Stimulated activated CD4-positive, alpha-beta T cell treated with anti-CD3 and anti-CD28 coated beads, Interleukin-15, amount 100 ng/mL, for 1 hour (primary cell): Measurements from ENCODE around the gene ACOX3.
"Not testable (repeated sequence)": the region's sequence is repeated elsewhere in the genome, so short reads cannot be mapped to it uniquely, and the experiment has no call there.

Experiments used
- DNase-seq, 2 donors: peaks; one replicate each; pipeline ENCODE4 v3.0.0-alpha.2; 2020; ENCODE audit warnings: low read depth in 1 of 2, low spot score in 1 of 2

ACOX3 gene

DNA sequence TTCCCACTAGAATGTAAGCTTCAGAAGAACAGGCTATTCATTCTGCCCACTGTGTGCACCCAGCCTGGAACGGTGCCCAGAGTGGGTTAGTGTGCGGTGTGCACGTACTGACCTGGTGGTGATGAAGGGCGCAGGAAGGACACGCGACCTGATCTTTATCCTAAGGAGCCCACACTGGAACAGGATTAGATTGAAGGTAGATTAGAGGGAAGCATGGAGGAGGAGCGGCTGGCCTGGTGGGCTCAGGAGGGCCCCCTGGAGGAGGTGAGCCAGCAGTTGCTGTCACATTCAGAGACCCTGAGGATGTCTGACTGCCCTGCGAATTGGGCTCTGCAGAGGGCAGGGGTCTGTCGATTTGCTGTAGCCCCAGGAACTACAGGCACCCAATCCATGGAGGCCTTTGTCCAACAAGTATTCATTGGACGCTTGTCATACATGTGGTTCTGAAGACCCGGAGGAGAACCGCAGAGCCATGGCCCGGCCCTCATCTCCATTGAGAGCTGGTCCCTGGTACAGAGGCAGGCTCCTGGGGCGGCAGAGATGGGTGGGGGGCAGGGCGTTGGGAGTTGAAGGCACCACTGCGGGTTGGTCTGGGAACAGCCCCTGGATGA lies 97.8 kb downstream of the ACOX3 start:
- DNase-seq = no peak

GRCh38 chr4:8341691-8342090 lies 98.8 kb downstream of the ACOX3 start:
- DNase-seq = no peak

- not testable (repeated sequence) for DNase-seq
These were observed 99.2 kb downstream of the ACOX3 start for GRCh38 chr4:8341281-8341680.

GRCh38 chr4:8340781-8341241 lies 99.7 kb downstream of the ACOX3 start:
- DNase-seq = no peak

DNA sequence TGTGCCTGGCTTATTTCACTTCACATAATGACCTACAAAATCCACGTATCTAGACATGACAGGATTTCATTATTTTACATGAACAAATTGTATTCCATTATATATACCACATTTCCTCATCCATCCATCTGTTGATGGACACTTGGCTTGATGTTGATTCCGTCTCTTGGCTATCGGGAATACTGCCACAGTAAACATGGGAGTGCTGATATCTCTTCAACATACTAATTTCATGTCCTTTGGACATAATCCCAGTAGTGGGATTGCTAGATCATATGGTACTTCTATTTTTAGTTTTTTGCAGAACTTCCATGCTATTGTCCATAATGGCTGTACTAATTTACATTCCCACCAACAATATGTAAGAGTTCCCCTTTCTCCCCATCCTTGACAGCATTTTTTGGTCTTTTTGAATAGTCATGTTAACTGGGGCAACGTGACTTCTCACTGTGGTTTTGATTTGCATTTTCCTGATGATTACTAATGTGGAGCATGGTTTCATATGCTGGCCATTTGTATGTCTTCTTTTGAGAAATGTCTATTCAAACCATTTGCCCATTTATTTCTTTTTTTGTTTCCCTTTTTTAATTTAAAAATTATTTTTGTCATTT lies 102.1 kb downstream of the ACOX3 start:
- no peak for DNase-seq

DNA sequence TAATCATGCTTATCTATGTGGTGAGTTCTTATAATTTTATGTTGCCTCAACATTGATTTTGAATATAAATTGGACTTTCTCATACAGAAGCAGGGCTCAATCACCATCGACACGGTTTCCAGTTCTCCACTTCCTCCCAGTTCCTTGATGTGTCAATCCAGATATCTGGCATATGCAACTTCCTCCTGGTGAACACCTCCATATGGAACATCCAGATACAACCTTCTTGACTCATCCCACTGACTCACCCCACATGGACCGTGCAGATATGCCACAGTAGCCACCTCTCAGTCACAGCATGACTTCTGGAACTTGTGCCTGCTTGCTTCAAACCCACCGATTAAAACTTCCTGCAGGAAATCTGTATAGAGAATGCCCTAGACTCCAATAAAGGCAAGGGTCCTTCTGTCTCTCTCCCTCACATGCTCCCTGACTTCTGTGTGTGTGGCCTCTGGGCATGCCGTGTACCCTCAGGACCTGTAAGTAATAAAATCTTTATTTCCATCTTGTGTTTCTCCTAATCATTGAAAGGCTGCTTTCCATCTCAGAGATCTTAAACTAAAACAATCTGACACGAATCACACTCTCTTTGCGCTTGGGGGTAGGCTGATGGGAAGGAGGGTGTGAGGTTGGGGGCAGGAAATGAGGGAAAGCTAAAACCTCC lies 104.0 kb downstream of the ACOX3 start:
- no peak for DNase-seq

DNA sequence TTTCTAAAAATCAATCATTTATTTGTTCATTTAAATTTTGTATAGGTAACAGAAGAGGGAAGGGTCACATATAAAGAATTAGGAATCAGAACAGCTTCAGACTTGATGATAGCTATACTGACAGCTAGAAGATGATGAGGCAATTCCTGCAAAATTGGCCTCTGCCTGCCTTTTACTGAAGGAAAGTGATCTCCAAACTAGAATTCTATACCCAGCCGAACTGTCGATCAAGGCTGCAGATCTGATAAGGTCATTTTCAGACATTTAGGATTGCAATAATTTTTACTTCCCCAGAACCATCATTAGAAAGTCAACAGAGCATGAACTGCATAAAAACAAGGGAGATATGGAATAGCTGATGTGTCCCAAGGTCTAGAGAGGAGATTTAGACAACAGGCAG lies 104.7 kb downstream of the ACOX3 start:
- DNase-seq = no peak

DNA sequence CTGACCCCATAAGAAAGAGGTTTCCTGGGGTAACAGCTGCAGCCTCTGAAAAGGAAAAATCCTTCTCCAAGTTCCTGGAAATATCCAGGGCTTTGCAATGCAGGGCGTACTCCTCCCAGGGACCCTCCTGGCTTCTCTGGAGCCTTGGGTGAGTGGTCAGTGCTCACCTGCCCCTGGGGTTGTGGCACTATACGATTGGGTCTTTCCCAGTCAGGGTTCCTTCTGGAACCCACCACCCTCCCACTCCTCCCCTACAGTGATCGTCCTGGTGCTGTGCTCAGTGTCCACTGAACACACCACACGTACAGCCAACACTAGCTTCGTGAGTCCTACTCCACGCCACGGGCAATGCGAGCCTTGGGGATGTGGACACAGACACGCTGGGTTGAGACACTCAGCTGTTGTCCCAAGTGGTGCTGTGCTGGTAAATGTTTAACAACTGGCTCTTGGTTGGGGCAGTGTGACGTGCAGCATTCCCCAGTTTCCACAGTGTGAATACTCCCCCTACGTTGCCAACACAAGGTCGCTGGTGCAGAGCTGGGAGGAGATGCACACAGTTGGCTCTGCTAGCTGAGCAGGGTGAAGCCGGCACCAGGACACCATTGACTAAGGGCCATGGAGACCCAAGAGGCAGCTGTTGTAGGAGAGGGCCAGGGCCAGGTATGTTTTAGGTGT lies 105.6 kb downstream of the ACOX3 start:
- no peak for DNase-seq

GRCh38 chr4:8333726-8334460 lies 106.6 kb downstream of the ACOX3 start:
- DNase-seq = no peak

DNA sequence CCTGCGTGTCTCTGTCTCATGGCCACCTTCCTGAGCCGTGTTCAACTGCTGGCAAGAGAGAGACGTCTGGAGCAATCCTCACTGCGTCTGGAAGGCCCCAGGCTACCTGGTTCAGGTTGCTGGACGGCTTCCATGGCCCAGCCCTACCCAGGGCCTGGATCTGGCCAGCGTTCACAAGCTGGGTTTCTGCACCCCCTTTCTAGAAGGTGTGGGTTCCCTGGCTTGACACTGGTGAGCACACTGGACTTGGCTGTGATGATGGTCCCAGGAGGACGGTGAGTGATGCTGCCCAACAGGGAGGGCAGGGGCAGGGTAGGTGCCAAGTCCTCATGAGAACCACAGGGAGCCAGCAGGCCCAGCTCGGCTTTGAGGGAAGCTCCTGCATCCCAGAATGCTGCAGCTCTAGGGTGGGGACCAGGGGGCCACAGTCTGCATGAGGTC lies 107.6 kb downstream of the ACOX3 start:
- DNase-seq = no peak

- DNase-seq = no peak
These were observed 108.3 kb downstream of the ACOX3 start for GRCh38 chr4:8332038-8332857.

- no peak for DNase-seq
These were observed 109.0 kb downstream of the ACOX3 start for GRCh38 chr4:8331575-8331955.

GRCh38 chr4:8330821-8331574 lies 109.5 kb downstream of the ACOX3 start:
- DNase-seq = no peak

- no peak for DNase-seq
These were observed 110.4 kb downstream of the ACOX3 start for GRCh38 chr4:8329859-8330761.

- no peak for DNase-seq
These were observed 111.0 kb downstream of the ACOX3 start for GRCh38 chr4:8329560-8329858.

GRCh38 chr4:8328866-8329559 lies 111.5 kb downstream of the ACOX3 start:
- DNase-seq = no peak

DNA sequence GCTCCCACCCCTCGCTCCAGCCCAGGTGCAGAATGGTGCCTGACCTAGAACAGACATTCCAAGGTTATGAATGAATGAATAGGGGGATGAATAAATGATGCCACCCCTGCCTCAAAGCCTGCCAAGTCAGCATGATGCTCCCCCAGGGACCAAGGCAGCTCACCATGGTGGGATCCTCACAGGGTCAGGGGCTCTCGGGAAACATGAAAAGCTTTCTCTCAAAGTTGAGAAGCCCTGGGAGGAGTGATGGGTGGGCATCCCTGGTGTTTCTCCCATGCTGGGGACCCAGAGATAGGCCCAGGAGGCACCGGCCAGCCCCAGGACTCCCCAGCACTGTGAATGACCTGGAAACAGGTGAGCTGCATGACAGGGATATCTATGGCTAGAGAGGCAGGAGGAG lies 112.1 kb downstream of the ACOX3 start:
- DNase-seq = no peak

GRCh38 chr4:8326206-8326605 lies 114.3 kb downstream of the ACOX3 start:
- no peak for DNase-seq
